Astrocyte (in vitro differentiated cells and primary cell): ENCODE results near the gene EXOC6.
"Not testable (repeated sequence)": the region's sequence is repeated elsewhere in the genome, so short reads cannot be mapped to it uniquely, and the experiment has no call there.

Experiments used
- CTCF ChIP-seq: IDR thresholded peaks from 2 replicates; pipeline ENCODE4 v1.5.1; 2011; ENCODE audit warnings: low read depth, mild to moderate bottlenecking, inconsistent platforms, low read length, moderate library complexity; ENCODE audit not compliant: insufficient read depth
- EZH2 ChIP-seq: IDR thresholded peaks from 2 replicates; pipeline ENCODE4 v1.6.1; 2012; ENCODE audit warnings: mild to moderate bottlenecking, low read length, inconsistent platforms; ENCODE audit not compliant: insufficient read depth

- TF ChIP-seq CTCF, EZH2: not testable (repeated sequence)
Measured at GRCh38 chr10:92952573-92952972, 104.3 kb downstream of the EXOC6 start.
